Measurements from ENCODE around the gene NRG2.

NRG2 gene

DNA sequence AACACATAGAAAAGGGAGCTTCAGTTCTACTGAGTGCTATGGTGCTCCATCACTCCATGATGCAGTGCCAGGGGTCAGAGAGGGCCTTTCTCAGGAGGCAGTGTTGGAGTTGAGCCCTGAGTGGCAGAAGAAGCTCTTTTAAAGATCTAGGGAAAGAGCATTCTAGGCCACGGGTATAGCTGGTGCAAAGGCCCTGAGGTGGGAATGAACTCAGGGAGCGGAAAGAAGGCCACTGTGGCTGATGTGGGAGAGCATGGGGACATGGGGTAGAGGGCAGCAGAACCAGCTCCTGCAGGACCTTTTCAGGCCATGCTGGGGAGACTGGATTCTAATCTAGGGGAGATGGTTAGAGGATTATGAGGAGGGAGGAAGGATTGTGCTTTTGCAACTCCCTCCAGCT is 237.6 kb downstream of the NRG2 start:
- H3K9me3 Mint-ChIP-seq, result no peaks in the 10 kb centered on the region
- no peak overlapping the region for H3K27ac Mint-ChIP-seq
- H3K4me3 Mint-ChIP-seq, result no peak overlapping the region
- peaks cover 14% of the 10 kb centered on the region for H3K27me3 Mint-ChIP-seq
- H3K36me3 Mint-ChIP-seq, result no peaks in the 10 kb centered on the region
- H3K4me1 Mint-ChIP-seq, result no peaks in the 10 kb centered on the region

GRCh38 chr5:139804800-139805397 is 238.2 kb downstream of the NRG2 start:
- Mint-ChIP-seq H3K4me1 (no peaks in the 10 kb centered on the region), H3K4me3 (no peak overlapping the region), H3K27ac (no peak overlapping the region), H3K36me3 (no peaks in the 10 kb centered on the region), H3K9me3 (no peaks in the 10 kb centered on the region), H3K27me3 (peaks cover 17% of the 10 kb centered on the region)

- H3K4me1 Mint-ChIP-seq, result no peaks in the 10 kb centered on the region
- peaks cover 21% of the 10 kb centered on the region for H3K27me3 Mint-ChIP-seq
- H3K27ac Mint-ChIP-seq, result no peak overlapping the region
- H3K36me3 Mint-ChIP-seq, result no peaks in the 10 kb centered on the region
- no peak overlapping the region for H3K4me3 Mint-ChIP-seq
- no peaks in the 10 kb centered on the region for H3K9me3 Mint-ChIP-seq
These were observed 239.1 kb downstream of the NRG2 start for GRCh38 chr5:139803978-139804377.

DNA sequence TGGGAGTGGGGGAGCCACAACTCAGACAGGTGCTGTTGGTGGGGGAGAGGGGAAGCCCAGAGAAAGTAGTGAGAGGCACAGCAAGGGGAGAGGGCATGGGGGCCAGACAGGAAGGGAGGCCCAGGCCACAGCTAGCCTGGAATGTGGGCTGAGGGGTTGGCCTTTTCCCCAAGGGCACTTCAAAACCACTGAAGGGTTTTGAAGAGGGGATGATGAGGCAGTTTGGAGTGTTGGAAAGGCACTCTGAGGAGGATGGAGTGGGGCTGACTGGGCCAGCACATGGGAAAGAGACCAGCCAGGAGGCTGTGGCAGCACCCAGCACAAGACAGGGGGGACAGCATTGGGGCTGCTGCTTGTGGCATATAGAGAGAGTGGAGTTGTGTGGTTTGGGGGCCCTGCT is 243.7 kb downstream of the NRG2 start:
- Mint-ChIP-seq H3K4me1 (no peaks in the 10 kb centered on the region), H3K27ac (no peak overlapping the region), H3K9me3 (no peaks in the 10 kb centered on the region), H3K36me3 (no peaks in the 10 kb centered on the region), H3K4me3 (no peak overlapping the region), H3K27me3 (peaks cover 39% of the 10 kb centered on the region)

- Mint-ChIP-seq H3K9me3 (no peaks in the 10 kb centered on the region), H3K4me1 (no peaks in the 10 kb centered on the region), H3K4me3 (no peak overlapping the region)
These were observed 244.2 kb downstream of the NRG2 start for GRCh38 chr5:139798883-139799282.

DNA sequence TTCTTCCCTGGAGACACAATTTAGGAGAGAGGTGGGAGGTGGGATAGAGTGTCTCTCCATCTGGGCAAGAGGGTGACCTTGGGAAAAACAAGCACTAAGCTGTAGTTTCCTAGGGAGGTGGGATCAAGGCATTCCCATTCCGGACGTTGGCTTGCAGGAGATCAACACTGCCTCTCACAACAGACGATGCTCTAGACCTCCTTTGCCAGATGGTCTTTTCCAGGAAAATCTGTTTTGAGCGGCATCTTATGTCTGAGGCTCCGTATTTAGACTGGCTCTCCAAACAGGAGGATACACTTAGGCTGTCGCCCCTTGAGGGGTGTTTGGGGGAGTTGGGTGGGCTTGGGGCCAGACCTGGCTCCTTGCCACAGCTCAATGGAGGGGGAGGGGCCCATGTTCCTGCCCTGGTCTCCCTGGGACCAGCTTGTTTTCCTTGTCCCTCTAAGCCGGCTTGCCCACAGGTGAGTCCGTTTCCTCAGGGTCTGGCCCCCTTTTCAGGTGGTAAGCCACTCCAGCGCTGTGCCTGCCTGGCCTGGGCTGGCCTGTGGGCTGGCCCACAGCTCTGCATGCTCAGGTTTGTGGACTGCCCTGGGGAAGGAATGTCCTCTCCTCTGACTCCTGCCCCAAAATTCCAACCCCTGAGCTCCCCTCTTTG is 245.1 kb downstream of the NRG2 start:
- Mint-ChIP-seq H3K4me3 (no peak overlapping the region), H3K4me1 (no peaks in the 10 kb centered on the region), H3K9me3 (no peaks in the 10 kb centered on the region), H3K36me3 (no peaks in the 10 kb centered on the region), H3K27me3 (peaks cover 44% of the 10 kb centered on the region), H3K27ac (no peak overlapping the region)

More at GRCh38 chr5:139798883-139799282, 244.2 kb downstream of the NRG2 start:
- H3K27ac Mint-ChIP-seq, result no peak overlapping the region
- H3K36me3 Mint-ChIP-seq, result no peaks in the 10 kb centered on the region
- peaks cover 44% of the 10 kb centered on the region for H3K27me3 Mint-ChIP-seq

GRCh38 chr5:139797335-139797734 is 245.8 kb downstream of the NRG2 start:
- H3K4me3 Mint-ChIP-seq, result no peak overlapping the region
- H3K9me3 Mint-ChIP-seq, result no peaks in the 10 kb centered on the region
- H3K27me3 Mint-ChIP-seq, result peaks cover 47% of the 10 kb centered on the region
- no peaks in the 10 kb centered on the region for H3K4me1 Mint-ChIP-seq
- H3K36me3 Mint-ChIP-seq, result no peaks in the 10 kb centered on the region
- H3K27ac Mint-ChIP-seq, result no peak overlapping the region
